ENCODE results near the gene C12orf76. TPM values are rescaled to one million over a fixed set of nuclear protein-coding genes. Genes with fewer than 3 reads are reported as not detected.
"Not testable (repeated sequence)": the region's sequence is repeated elsewhere in the genome, so short reads cannot be mapped to it uniquely, and the experiment has no call there.

Gene C12orf76
- polyA plus RNA-seq, 1 of the 3 experiments (the other 2 are of a cell fraction): 29.2 TPM

DNA sequence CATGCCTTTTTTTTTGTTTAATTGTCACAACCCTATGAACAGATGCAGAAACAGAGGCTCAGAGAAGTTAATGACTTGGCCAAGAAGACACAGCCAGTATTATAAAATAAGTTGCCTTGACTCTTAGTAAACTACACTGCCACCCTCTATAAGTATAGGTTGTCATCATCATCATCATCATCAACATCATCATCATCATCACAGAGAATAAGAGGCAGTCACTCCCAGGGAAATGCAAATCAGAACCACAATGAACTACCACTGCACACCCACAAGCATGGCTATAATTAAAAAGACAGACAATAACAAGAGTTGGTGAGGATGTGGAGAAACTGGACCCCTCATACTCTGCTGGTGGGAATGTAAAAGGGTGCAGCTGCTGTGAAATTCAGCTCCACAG is 23.2 kb upstream of the C12orf76 start (continued):
- TF ChIP-seq FOXJ3 (CRISPR knock-in tag; IDR thresholded peaks at IDR 0.05) (no peak), MEF2A (IDR thresholded peaks at IDR 0.05; ENCODE audit: borderline replicate concordance, low read depth) (no peak), TAF1 (IDR thresholded peaks at IDR 0.05; ENCODE audit: borderline replicate concordance, low read depth, low read length) (no peak), FOSL2 (IDR thresholded peaks at IDR 0.05; ENCODE audit: borderline replicate concordance, low read depth) (no peak), EP300 (IDR thresholded peaks at IDR 0.05; ENCODE audit: borderline replicate concordance in 1 of 2, low read depth in 1 of 2, low read length in 1 of 2) (no peak), YY1 (IDR thresholded peaks at IDR 0.05; ENCODE audit: low read depth) (no peak)

- no peak for TF ChIP-seq FOXM1 (IDR thresholded peaks at IDR 0.05; ENCODE audit: low read depth)
- TF ChIP-seq SIN3A (IDR thresholded peaks at IDR 0.05; ENCODE audit: borderline replicate concordance, low read depth, low read length): no peak
- no peak for TF ChIP-seq MEF2A (IDR thresholded peaks at IDR 0.05; ENCODE audit: borderline replicate concordance, low read depth)
- no peak for TF ChIP-seq POLR2AphosphoS5 (IDR thresholded peaks at IDR 0.05; ENCODE audit: low read depth, low read length)
- TF ChIP-seq TEAD4 (IDR thresholded peaks at IDR 0.05; ENCODE audit: borderline replicate concordance, insufficient read depth): no peak
- TF ChIP-seq RAD21 (IDR thresholded peaks at IDR 0.05; ENCODE audit: low read length): no peak
- TF ChIP-seq ELF1 (IDR thresholded peaks at IDR 0.05): no peak
- TF ChIP-seq IRF3 (IDR thresholded peaks at IDR 0.05; ENCODE audit: low read depth, low read length): no peak
- TF ChIP-seq EZH2phosphoT487 (IDR thresholded peaks at IDR 0.05; ENCODE audit: borderline replicate concordance, low read depth): no peak
- TF ChIP-seq SMC3 (IDR thresholded peaks at IDR 0.05; ENCODE audit: low read depth, low read length): no peak
- no peak for TF ChIP-seq YY1 (IDR thresholded peaks at IDR 0.05; ENCODE audit: low read depth)
- TF ChIP-seq, protein P1, sequence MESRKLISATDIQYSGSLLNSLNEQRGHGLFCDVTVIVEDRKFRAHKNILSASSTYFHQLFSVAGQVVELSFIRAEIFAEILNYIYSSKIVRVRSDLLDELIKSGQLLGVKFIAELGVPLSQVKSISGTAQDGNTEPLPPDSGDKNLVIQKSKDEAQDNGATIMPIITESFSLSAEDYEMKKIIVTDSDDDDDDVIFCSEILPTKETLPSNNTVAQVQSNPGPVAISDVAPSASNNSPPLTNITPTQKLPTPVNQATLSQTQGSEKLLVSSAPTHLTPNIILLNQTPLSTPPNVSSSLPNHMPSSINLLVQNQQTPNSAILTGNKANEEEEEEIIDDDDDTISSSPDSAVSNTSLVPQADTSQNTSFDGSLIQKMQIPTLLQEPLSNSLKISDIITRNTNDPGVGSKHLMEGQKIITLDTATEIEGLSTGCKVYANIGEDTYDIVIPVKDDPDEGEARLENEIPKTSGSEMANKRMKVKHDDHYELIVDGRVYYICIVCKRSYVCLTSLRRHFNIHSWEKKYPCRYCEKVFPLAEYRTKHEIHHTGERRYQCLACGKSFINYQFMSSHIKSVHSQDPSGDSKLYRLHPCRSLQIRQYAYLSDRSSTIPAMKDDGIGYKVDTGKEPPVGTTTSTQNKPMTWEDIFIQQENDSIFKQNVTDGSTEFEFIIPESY (IDR thresholded peaks at IDR 0.05; ENCODE audit: borderline replicate concordance, low read depth): no peak
- TF ChIP-seq TAF1 (IDR thresholded peaks at IDR 0.05; ENCODE audit: borderline replicate concordance, low read depth, low read length): no peak
- no peak for TF ChIP-seq TCF12 (IDR thresholded peaks at IDR 0.05)
- H3K4me3 ChIP-seq (ENCODE audit: low read depth in 2 of 2, low read length in 1 of 2): no peak overlapping the region
Measured at GRCh38 chr12:110068654-110069053, 20.3 kb upstream of the C12orf76 start.

DNA sequence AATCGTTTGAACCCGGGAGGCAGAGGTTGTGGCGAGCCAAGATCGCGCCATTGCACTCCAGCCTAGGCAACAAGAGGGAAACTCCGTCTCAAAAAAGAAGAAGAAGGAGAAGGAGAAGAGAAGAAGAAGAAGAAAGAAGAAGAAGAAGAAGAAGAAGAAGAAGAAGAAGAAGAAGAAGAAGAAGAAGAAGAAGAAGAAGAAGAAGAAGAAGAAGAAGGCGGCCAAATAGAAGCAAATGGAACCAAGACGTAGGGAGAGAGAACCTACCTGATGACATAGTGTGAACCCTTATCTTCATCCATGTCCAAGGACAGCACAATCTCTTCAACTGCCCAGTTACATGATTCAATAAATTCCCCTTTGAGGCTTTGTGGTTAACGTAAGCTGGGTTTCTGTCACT is 19.8 kb upstream of the C12orf76 start:
- H3K9ac ChIP-seq; H4K20me1 ChIP-seq (ENCODE audit: insufficient read depth); DNase-seq; H3K36me3 ChIP-seq (replicated peaks in 1 of 2; ENCODE audit: control insufficient read depth in 1 of 2, insufficient read depth in 2 of 2, low read length in 1 of 2); H3K9me3 ChIP-seq; H2AFZ ChIP-seq (ENCODE audit: low read depth); H3K27me3 ChIP-seq (ENCODE audit: insufficient read depth); H3K4me1 ChIP-seq (ENCODE audit: control insufficient read depth in 1 of 2, insufficient read depth in 2 of 2, low read depth in 1 of 2, low read length in 1 of 2); H3K9me2 ChIP-seq; H3K27ac ChIP-seq (ENCODE audit: low read depth in 2 of 2, low read length in 1 of 2); H3F3A ChIP-seq (replicated peaks; ENCODE audit: insufficient read depth); H3K79me2 ChIP-seq (ENCODE audit: insufficient read depth); CTCF ChIA-PET; H3K4me3 ChIP-seq (ENCODE audit: low read depth in 2 of 2, low read length in 1 of 2); POLR2A ChIA-PET; H3K4me2 ChIP-seq: not testable (repeated sequence)
- WGBS (ENCODE audit: low lambda C conversion rate): 86% methylated on average over 9 of the region's 9 CpGs

More at GRCh38 chr12:110068654-110069053, 20.3 kb upstream of the C12orf76 start:
- no peak overlapping the region for H3K27ac ChIP-seq (ENCODE audit: low read depth in 2 of 2, low read length in 1 of 2)
- no peaks in the 10 kb centered on the region for H3K9me3 ChIP-seq
- POLR2A ChIA-PET: no interaction called here
- 94% methylated on average over 2 of the region's 2 CpGs for WGBS (ENCODE audit: low lambda C conversion rate)
- H3K27me3 ChIP-seq (ENCODE audit: insufficient read depth): no peaks in the 10 kb centered on the region
- no peaks in the 10 kb centered on the region for H3K9me2 ChIP-seq
- no peaks in the 10 kb centered on the region for H3K36me3 ChIP-seq (replicated peaks in 1 of 2; ENCODE audit: control insufficient read depth in 1 of 2, insufficient read depth in 2 of 2, low read length in 1 of 2)
- CTCF ChIA-PET: interaction anchor here (1.3 kb wide), 1 partner anchor 9 kb away, joined by 3 read pairs; no protein-coding TSS in a partner anchor
- DNase-seq: no peak
- H4K20me1 ChIP-seq (ENCODE audit: insufficient read depth): no peaks in the 10 kb centered on the region
- no peak overlapping the region for H2AFZ ChIP-seq (ENCODE audit: low read depth)
- peaks cover 0 to 7% of the 10 kb centered on the region in 2 experiments; a peak in 1 of 4 replicates for H3K4me1 ChIP-seq (ENCODE audit: control insufficient read depth in 1 of 2, insufficient read depth in 2 of 2, low read depth in 1 of 2, low read length in 1 of 2)
- H3K9ac ChIP-seq: no peak overlapping the region
- H3K4me2 ChIP-seq: no peak overlapping the region
- H3K79me2 ChIP-seq (ENCODE audit: insufficient read depth): no peaks in the 10 kb centered on the region
- no peaks in the 10 kb centered on the region for H3F3A ChIP-seq (replicated peaks; ENCODE audit: insufficient read depth)
